K562 (cell line): ENCODE data around the gene TMEM192. TPM values are rescaled to one million over a fixed set of nuclear protein-coding genes. Genes with fewer than 3 reads are reported as not detected.

Source experiments
- DIDO1 ChIP-seq: fragments of 450-650 bp; IDR thresholded peaks from 2 replicates; pipeline ENCODE4 v1.6.1; 2016; ENCODE audit warnings: low read depth, missing biosample characterization, missing genetic modification characterization
- E2F6 ChIP-seq, 2 experiments: IDR thresholded peaks; 2 replicates each; pipeline ENCODE4 v1.6.1; 2011; ENCODE audit warnings: borderline replicate concordance in 1 of 2, control low read depth in 1 of 2, low read depth in 1 of 2, low read length in 1 of 2, mild to moderate bottlenecking in 1 of 2, mixed read lengths in 1 of 2, moderate library complexity in 1 of 2; ENCODE audit not compliant: insufficient read depth in 1 of 2, insufficient read length in 1 of 2, poor library complexity in 1 of 2, severe bottlenecking in 1 of 2; ENCODE audit errors: extremely low read depth in 1 of 2
- E4F1 ChIP-seq: fragments of 250-450 bp; sonication (Bioruptor Pico); IDR thresholded peaks from 2 replicates; pipeline ENCODE4 v1.5.0; 2021; ENCODE audit warnings: mild to moderate bottlenecking, borderline replicate concordance
- EGR1 ChIP-seq: fragments of 450-650 bp; conservative IDR thresholded peaks from 2 replicates; pipeline ENCODE4 v1.6.1; 2017; ENCODE audit warnings: mild to moderate bottlenecking
- GABPB2 ChIP-seq: fragments of 250-450 bp; sonication (Bioruptor Pico); conservative IDR thresholded peaks from 2 replicates; pipeline ENCODE4 v1.5.1; 2021; ENCODE audit warnings: mild to moderate bottlenecking
- HCFC1 ChIP-seq: IDR thresholded peaks from 2 replicates; pipeline ENCODE4 v1.6.1; 2012; ENCODE audit warnings: low read depth, low read length, improper control_type of control experiment
- HINFP ChIP-seq: fragments of 450-650 bp; conservative IDR thresholded peaks from 2 replicates; pipeline ENCODE4 v1.6.1; 2016; ENCODE audit warnings: missing genetic modification characterization, low read depth, mild to moderate bottlenecking, control low read depth, missing compliant biosample characterization
- MED1 ChIP-seq: sonication (generic); formaldehyde crosslinking; IDR thresholded peaks from 2 replicates; pipeline ENCODE4 v1.8.1; 2023; ENCODE audit warnings: missing genetic modification reagents, borderline replicate concordance
- MEF2A ChIP-seq: IDR thresholded peaks from 2 replicates; pipeline ENCODE4 v1.6.1; 2011; ENCODE audit warnings: low read depth, mild to moderate bottlenecking, low read length, moderate library complexity; ENCODE audit not compliant: control insufficient read depth
- MLLT1 ChIP-seq, 2 experiments: fragments of 450-650 bp; IDR thresholded peaks; 2 replicates each; pipeline ENCODE4 v1.6.1; 2016
- MTF1 ChIP-seq: fragments of 250-450 bp; sonication (Bioruptor Pico); IDR thresholded peaks from 2 replicates; pipeline ENCODE4 v1.9.0; 2021; ENCODE audit warnings: moderate library complexity, mild to moderate bottlenecking, inconsistent platforms, borderline replicate concordance
- NCOA1 ChIP-seq: fragments of 450-650 bp; IDR thresholded peaks from 2 replicates; pipeline ENCODE4 v1.6.1; 2016; ENCODE audit warnings: low read depth
- NCOR1 ChIP-seq: fragments of 450-650 bp; IDR thresholded peaks from 2 replicates; pipeline ENCODE4 v1.6.1; 2016; ENCODE audit warnings: mild to moderate bottlenecking, moderate library complexity
- SETDB1 ChIP-seq: IDR thresholded peaks from one replicate; pipeline ENCODE4 v1.6.1; 2012; ENCODE audit warnings: low read length, control low read depth, inconsistent platforms
- SMARCB1 ChIP-seq: IDR thresholded peaks from 2 replicates; pipeline ENCODE4 v1.6.1; 2011; ENCODE audit warnings: improper control_type of control experiment, low read depth; ENCODE audit not compliant: insufficient read length
- SMC3 ChIP-seq: conservative IDR thresholded peaks from 2 replicates; pipeline ENCODE4 v1.6.1; 2011; ENCODE audit warnings: low read depth, low read length, improper control_type of control experiment; ENCODE audit not compliant: insufficient read depth
- XRCC4 ChIP-seq: IDR thresholded peaks from one replicate; pipeline ENCODE4 v1.6.1; 2011; ENCODE audit not compliant: insufficient read depth, insufficient read length; ENCODE audit errors: extremely low read depth
- ZFP1 ChIP-seq: fragments of 450-650 bp; formaldehyde crosslinking; IDR thresholded peaks from 2 replicates; pipeline ENCODE4 v1.4.0; 2020; ENCODE audit warnings: mild to moderate bottlenecking, mixed read lengths
- ZFP91 ChIP-seq: sonication (generic); formaldehyde crosslinking; IDR thresholded peaks from 2 replicates; pipeline ENCODE4 v1.8.0; 2022; ENCODE audit warnings: mild to moderate bottlenecking, missing genetic modification reagents
- ZKSCAN3 ChIP-seq: fragments of 250-450 bp; sonication (Bioruptor Pico); IDR thresholded peaks from 2 replicates; pipeline ENCODE4 v1.4.0; 2020
- ZNF695 ChIP-seq: fragments of 450-650 bp; formaldehyde crosslinking; IDR thresholded peaks from 2 replicates; pipeline ENCODE4 v1.4.0; 2020; ENCODE audit warnings: mild to moderate bottlenecking, moderate library complexity
- ZNF778 ChIP-seq: fragments of 450-650 bp; formaldehyde crosslinking; IDR thresholded peaks from 2 replicates; pipeline ENCODE4 v1.4.0; 2020; ENCODE audit warnings: mild to moderate bottlenecking, moderate library complexity
- polyA plus RNA-seq, 8 experiments: library from polyadenylated mRNA; depleted of rRNA in 4 of 8; stranded (reverse) in 5 of 8; unstranded in 3 of 8; fragments of >200 nt; fragmentation: Nextera tagmentation in 2 of 8; fragmentation: Illumina TruSeq in 1 of 8; extraction: Ambion mirVana in 2 of 8; extraction: Trizol in 1 of 8; gene quantifications; 2 replicates each; pipeline versions ENCODE4 v1.2.1 to v1.2.3, GENCODE V29; 2011 to 2014; ENCODE audit warnings: inconsistent platforms in 1 of 8, missing spikeins in 1 of 8
- total RNA-seq, 7 experiments: library from RNA; depleted of rRNA in 6 of 7; stranded (reverse); fragments of >200 nt in 6 of 7; fragmentation: Illumina TruSeq in 2 of 7; extraction: Trizol in 2 of 7; gene quantifications; 2 replicates each; pipeline versions ENCODE4 v1.2.1 to v1.2.3, GENCODE V29; 2011 to 2021; ENCODE audit warnings: low replicate concordance in 1 of 7

TMEM192 gene
- total and polyA plus RNA-seq, 9 of the 15 experiments (the other 6 are each of a cell fraction or from before 2014, with no cell fraction given) = 4.4 to 28.5 (median 13.3) TPM

- TF ChIP-seq E4F1 (no peak), ZFP91 (CRISPR knock-in tag) (no peak), ZNF695 (CRISPR knock-in tag) (no peak), ZNF778 (CRISPR knock-in tag) (no peak), HCFC1 (no peak), NCOA1 (no peak), MED1 (CRISPR knock-in tag) (no peak), E2F6 (IDR thresholded peaks at IDR 0.05; ENCODE audit: borderline replicate concordance in 1 of 2, extremely low read depth in 1 of 2, insufficient read depth in 1 of 2, insufficient read length in 1 of 2, low read depth in 1 of 2, low read length in 1 of 2, poor library complexity in 1 of 2, severe bottlenecking in 1 of 2) (no peak), MEF2A (no peak), EGR1 (peak; percentile 36), ZKSCAN3 (CRISPR knock-in tag) (no peak), XRCC4 (no peak), HINFP (tag) (no peak), GABPB2 (CRISPR knock-in tag) (no peak), SMARCB1 (no peak), SETDB1 (no peak), ZFP1 (CRISPR knock-in tag) (no peak), NCOR1 (peak; percentile 15; the same call in 1 of the 2 replicates), SMC3 (no peak), MLLT1 (IDR thresholded peaks at IDR 0.05) (no peak), DIDO1 (tag) (no peak), MTF1 (no peak)
These were observed 60.0 kb downstream of the TMEM192 start (continued) for GRCh38 chr4:165052627-165053026.
